OCI-LY7 (cell line): ENCODE measurements around the gene CCDC85B. TPM values are rescaled to one million over a fixed set of nuclear protein-coding genes. Genes with fewer than 3 reads are reported as not detected.
"Not testable (repeated sequence)": the region's sequence is repeated elsewhere in the genome, so short reads cannot be mapped to it uniquely, and the experiment has no call there.

Experiments
- BruUV-seq: library from RNA; stranded (reverse); fragments of 400-500 nt; replicated peaks from 2 replicates; lab custom pipeline; 2021; lab: Mats Ljungman, UMichigan
- CTCF ChIA-PET: fragments of 300-600 bp; sonication (Branson Sonifier 250); formaldehyde crosslinking; loops from one replicate; lab custom pipeline; 2022; ENCODE audit warnings: antibody characterized with exemption; ENCODE audit not compliant: unreplicated experiment; lab: Charles Lee
- POLR2A ChIA-PET: fragments of 300-600 bp; sonication (Branson Sonifier 250); formaldehyde crosslinking; loops from one replicate; lab custom pipeline; 2022; ENCODE audit warnings: antibody characterized with exemption; lab: Charles Lee
- DNase-seq: peaks from one replicate; pipeline ENCODE4 v3.0.0-alpha.2; 2015; ENCODE audit warnings: low spot score
- H2AFZ ChIP-seq: fragments of 200-600 bp; sonication (generic), shearing (Covaris generic); 2 replicates; pipeline ENCODE4 v1.6.1; 2014; ENCODE audit warnings: mild to moderate bottlenecking, antibody characterized with exemption, low read length, moderate library complexity
- H3K27ac ChIP-seq: fragments of 200-600 bp; sonication (generic); 2 replicates; pipeline ENCODE4 v1.5.1; 2014; ENCODE audit warnings: mixed run types, low read depth, mild to moderate bottlenecking, moderate library complexity, low read length, inconsistent platforms; ENCODE audit not compliant: poor library complexity, severe bottlenecking
- H3K36me3 ChIP-seq: fragments of 200-600 bp; sonication (generic); 2 replicates; pipeline ENCODE4 v1.6.1; 2014; ENCODE audit warnings: mild to moderate bottlenecking, antibody characterized with exemption, low read length, moderate library complexity, mixed read lengths; ENCODE audit not compliant: insufficient read depth
- H3K4me1 ChIP-seq: fragments of 200-600 bp; sonication (generic); 2 replicates; pipeline ENCODE4 v1.5.1; 2014; ENCODE audit warnings: mild to moderate bottlenecking, low read length; ENCODE audit not compliant: insufficient read depth, poor library complexity, severe bottlenecking
- H3K4me2 ChIP-seq: fragments of 200-600 bp; sonication (generic); 2 replicates; pipeline ENCODE4 v1.6.1; 2014; ENCODE audit warnings: mild to moderate bottlenecking, low read length
- H3K4me3 ChIP-seq: fragments of 200-600 bp; sonication (generic); 2 replicates; pipeline ENCODE4 v1.5.1; 2014; ENCODE audit warnings: mild to moderate bottlenecking, low read depth, low read length; ENCODE audit not compliant: poor library complexity, severe bottlenecking
- H3K79me2 ChIP-seq: fragments of 200-600 bp; sonication (generic); 2 replicates; pipeline ENCODE4 v1.6.1; 2016; ENCODE audit warnings: low read depth, mild to moderate bottlenecking, low read length, moderate library complexity, mixed read lengths; ENCODE audit not compliant: insufficient read depth
- H3K9me2 ChIP-seq: fragments of 200-600 bp; sonication (generic); 2 replicates; pipeline ENCODE4 v1.6.1; 2016; ENCODE audit warnings: mild to moderate bottlenecking, low read length, mixed read lengths; ENCODE audit not compliant: insufficient read depth
- H3K9me3 ChIP-seq: fragments of 200-600 bp; sonication (generic); 2 replicates; pipeline ENCODE4 v1.6.1; 2014; ENCODE audit warnings: mild to moderate bottlenecking, mixed run types, low read length, mixed read lengths
- H4K20me1 ChIP-seq: fragments of 200-600 bp; sonication (generic); 2 replicates; pipeline ENCODE4 v1.6.1; 2014; ENCODE audit warnings: mild to moderate bottlenecking, antibody characterized with exemption, low read length, moderate library complexity, mixed read lengths; ENCODE audit not compliant: insufficient read depth
- EZH2phosphoT487 ChIP-seq: fragments of 200-600 bp; sonication (generic); IDR thresholded peaks from 2 replicates; pipeline ENCODE4 v1.6.1; 2018; ENCODE audit warnings: low read depth, borderline replicate concordance, mild to moderate bottlenecking, mixed run types, antibody characterized with exemption, low read length, moderate library complexity, mixed read lengths
- intact Hi-C: fragments of 100-400 bp; cut with micrococcal nuclease; formaldehyde crosslinking; loops from one replicate; pipeline ENCODE4 v1.10.0; 2022; ENCODE audit not compliant: unreplicated experiment
- total RNA-seq, 2 experiments: library from RNA; depleted of rRNA in 1 of 2; stranded (reverse); fragments of >200 nt in 1 of 2; shearing (Covaris generic) in 1 of 2; gene quantifications; 2 replicates each; pipeline ENCODE4 v1.2.3, GENCODE V29; 2014 to 2022
- TF ChIP-seq, protein P1 (sequence below): fragments of 200-600 bp; sonication (generic); conservative IDR thresholded peaks from 2 replicates; pipeline ENCODE4 v1.5.1; 2014; ENCODE audit warnings: mild to moderate bottlenecking, antibody characterized with exemption, low read length, moderate library complexity, mixed read lengths

CCDC85B gene
- total RNA-seq, 2 experiments from 2014 or later: 64.1 to 76.7 TPM

DNA sequence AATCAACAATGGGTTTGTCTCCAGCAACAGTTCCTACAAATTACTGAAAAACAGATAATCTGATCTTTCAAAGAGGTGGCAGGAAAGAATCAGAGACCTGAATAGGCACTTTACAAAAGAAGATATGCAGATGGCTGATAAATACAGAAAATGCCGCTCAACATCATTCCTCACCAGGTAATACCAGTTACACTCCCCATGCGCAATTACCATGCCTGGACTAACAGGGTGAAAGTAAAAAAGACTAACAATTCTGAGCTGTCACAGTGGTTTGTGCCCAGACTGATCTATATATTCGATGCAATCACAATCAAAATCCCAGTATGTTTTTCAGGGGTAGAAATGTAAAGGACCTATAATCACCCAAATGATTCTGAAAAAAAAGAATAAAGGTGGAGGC, 46.7 kb upstream of the CCDC85B start:
- Histone ChIP-seq H3K4me2 (no peak overlapping the region), H3K9me3 (no peaks in the 10 kb centered on the region), H3K79me2 (no peaks in the 10 kb centered on the region), H3K4me1 (no peaks in the 10 kb centered on the region), H2AFZ (no peak overlapping the region), H4K20me1 (no peaks in the 10 kb centered on the region), H3K4me3 (no peak overlapping the region), H3K9me2 (no peaks in the 10 kb centered on the region), H3K27ac (no peak overlapping the region), H3K36me3 (no peaks in the 10 kb centered on the region)
- CTCF ChIA-PET: no interaction called here
- POLR2A ChIA-PET: interaction anchor here (0.7 kb wide), 1 partner anchor 1454 kb away, joined by 4 read pairs; no protein-coding TSS in a partner anchor
- intact Hi-C loops: no loop called here
- TF ChIP-seq, protein P1, sequence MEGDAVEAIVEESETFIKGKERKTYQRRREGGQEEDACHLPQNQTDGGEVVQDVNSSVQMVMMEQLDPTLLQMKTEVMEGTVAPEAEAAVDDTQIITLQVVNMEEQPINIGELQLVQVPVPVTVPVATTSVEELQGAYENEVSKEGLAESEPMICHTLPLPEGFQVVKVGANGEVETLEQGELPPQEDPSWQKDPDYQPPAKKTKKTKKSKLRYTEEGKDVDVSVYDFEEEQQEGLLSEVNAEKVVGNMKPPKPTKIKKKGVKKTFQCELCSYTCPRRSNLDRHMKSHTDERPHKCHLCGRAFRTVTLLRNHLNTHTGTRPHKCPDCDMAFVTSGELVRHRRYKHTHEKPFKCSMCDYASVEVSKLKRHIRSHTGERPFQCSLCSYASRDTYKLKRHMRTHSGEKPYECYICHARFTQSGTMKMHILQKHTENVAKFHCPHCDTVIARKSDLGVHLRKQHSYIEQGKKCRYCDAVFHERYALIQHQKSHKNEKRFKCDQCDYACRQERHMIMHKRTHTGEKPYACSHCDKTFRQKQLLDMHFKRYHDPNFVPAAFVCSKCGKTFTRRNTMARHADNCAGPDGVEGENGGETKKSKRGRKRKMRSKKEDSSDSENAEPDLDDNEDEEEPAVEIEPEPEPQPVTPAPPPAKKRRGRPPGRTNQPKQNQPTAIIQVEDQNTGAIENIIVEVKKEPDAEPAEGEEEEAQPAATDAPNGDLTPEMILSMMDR: no peak
- no peak for TF ChIP-seq EZH2phosphoT487
- no peak for DNase-seq
- no TSS peak for BruUV-seq

DNA sequence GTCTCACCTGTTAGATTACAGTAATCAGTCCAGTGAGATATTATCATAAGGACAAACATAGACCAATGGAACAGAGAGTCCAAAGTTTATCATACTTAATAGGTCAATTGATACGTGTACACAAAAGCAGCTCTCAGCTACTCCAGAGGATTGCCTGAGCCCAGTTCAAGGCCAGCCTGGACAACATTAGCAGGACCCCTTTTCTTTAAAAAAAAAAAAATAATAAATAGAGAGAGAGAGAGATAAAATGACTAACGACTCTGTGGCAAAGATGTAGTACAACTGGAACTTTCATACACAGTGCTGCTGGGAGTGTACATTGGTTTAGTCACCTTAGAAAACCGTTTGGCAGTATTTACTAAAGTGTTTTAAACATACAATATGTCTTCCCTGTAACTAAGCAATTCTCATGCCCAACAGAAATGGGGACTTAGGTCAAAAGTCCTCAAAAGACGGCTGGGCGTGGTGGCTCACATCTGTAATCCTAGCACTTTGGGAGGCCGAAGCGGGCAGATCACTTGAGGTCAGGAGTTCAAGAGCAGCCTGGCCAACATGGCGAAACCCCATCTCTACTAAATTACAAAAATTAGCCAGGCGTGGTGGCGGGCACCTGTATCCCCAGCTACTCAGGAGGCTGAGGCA, 46.1 kb upstream of the CCDC85B start:
- H2AFZ ChIP-seq: no peak overlapping the region
- H3K27ac ChIP-seq: no peak overlapping the region
- no peak overlapping the region for H3K4me2 ChIP-seq
- H3K36me3 ChIP-seq: no peaks in the 10 kb centered on the region
- TF ChIP-seq, protein P1: no peak
- no peak for TF ChIP-seq EZH2phosphoT487
- no peaks in the 10 kb centered on the region for H3K9me2 ChIP-seq
- intact Hi-C loops: no loop called here
- CTCF ChIA-PET: no interaction called here
- DNase-seq: no peak
- no TSS peak for BruUV-seq
- no peaks in the 10 kb centered on the region for H4K20me1 ChIP-seq
- POLR2A ChIA-PET: interaction anchor here (0.7 kb wide), 1 partner anchor 1455 kb away, joined by 4 read pairs; no protein-coding TSS in a partner anchor
- no peaks in the 10 kb centered on the region for H3K4me1 ChIP-seq
- H3K4me3 ChIP-seq: no peak overlapping the region
- H3K9me3 ChIP-seq: no peaks in the 10 kb centered on the region
- H3K79me2 ChIP-seq: no peaks in the 10 kb centered on the region

DNA sequence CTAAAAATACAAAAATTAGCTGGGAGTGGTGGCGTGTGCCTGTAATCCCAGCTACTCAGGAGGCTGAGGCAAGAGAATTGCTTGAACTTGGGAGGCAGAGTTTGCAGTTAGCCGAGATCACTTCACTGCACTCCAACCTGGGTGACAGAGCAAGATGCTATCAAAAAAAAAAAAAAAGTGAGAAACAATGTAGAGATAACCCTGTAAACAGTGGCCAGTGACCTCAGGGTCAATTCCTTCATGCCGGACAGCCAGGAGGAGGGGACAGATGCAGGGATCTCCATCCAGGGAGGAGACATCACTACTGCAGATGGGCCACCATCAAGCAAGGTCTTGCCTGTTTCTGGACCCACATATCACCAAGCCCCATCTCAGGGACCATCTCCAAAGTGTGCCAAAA, 42.7 kb upstream of the CCDC85B start:
- H3K4me2 ChIP-seq: no peak overlapping the region
- no peak overlapping the region for H3K4me3 ChIP-seq
- no TSS peak for BruUV-seq
- ChIA-PET CTCF (no interaction called here), POLR2A (interaction anchor here (0.6 to 1.0 kb wide), 2 partner anchors 11 to 518 kb away, joined by 4 read pairs; no protein-coding TSS in a partner anchor)
- no peak overlapping the region for H3K27ac ChIP-seq
- TF ChIP-seq, protein P1: no peak
- no peak for TF ChIP-seq EZH2phosphoT487
- H2AFZ ChIP-seq: no peak overlapping the region
- no peaks in the 10 kb centered on the region for H4K20me1 ChIP-seq
- no peak for DNase-seq
- peaks cover 7% of the 10 kb centered on the region; the same call in 1 of the 2 replicates for H3K9me3 ChIP-seq
- peaks cover 21% of the 10 kb centered on the region for H3K36me3 ChIP-seq
- no peaks in the 10 kb centered on the region for H3K4me1 ChIP-seq
- H3K9me2 ChIP-seq: no peaks in the 10 kb centered on the region
- intact Hi-C loops: no loop called here
- no peaks in the 10 kb centered on the region for H3K79me2 ChIP-seq

DNA sequence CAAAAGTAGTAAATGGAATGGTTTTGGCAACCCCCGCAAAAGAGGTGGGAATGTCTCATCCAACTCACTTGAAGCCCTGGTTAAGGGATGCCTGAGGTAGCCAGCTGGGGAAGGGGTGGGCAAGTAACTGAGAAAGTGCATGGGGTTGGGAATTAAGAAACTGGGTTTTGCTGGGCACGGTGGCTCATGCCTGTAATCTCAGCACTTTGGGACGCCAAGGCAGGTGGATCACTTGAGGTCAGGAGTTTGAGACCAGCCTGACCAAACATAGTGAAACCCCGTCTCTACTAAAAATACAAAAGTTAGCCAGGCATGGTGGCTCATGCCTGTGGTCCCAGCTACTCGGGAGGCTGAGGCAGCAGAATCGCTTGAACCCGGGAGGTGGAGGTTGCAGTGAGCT, 41.8 kb upstream of the CCDC85B start:
- H3K4me3 ChIP-seq, H4K20me1 ChIP-seq, H3K27ac ChIP-seq, H3K79me2 ChIP-seq, H3K4me2 ChIP-seq, BruUV-seq, DNase-seq, intact Hi-C loops, H3K4me1 ChIP-seq, H3K9me3 ChIP-seq, H3K9me2 ChIP-seq, H2AFZ ChIP-seq: not testable (repeated sequence)
- H3K36me3 ChIP-seq: peaks cover 30% of the 10 kb centered on the region
- ChIA-PET POLR2A (interaction anchor here (0.6 to 1.0 kb wide), 3 partner anchors 10 to 727 kb away, joined by 3 to 4 read pairs (median 3); partner anchors contain the start of genes FAU and MRPL49), CTCF (interaction anchor here (0.5 kb wide), 1 partner anchor 39 kb away, joined by 8 read pairs; the partner anchor contains the start of gene FIBP)
